Calu3 (cell line): ENCODE measurements around the gene TNFRSF6B. TPM values are rescaled to one million over a fixed set of nuclear protein-coding genes. Genes with fewer than 3 reads are reported as not detected.

Experiments
- BruUV-seq: library from RNA; stranded (reverse); fragments of 400-500 nt; replicated peaks from 2 replicates; lab custom pipeline; 2021; lab: Mats Ljungman, UMichigan
- CTCF ChIA-PET: fragments of 300-600 bp; sonication (Branson Sonifier 250); formaldehyde crosslinking; loops from one replicate; lab custom pipeline; 2022; ENCODE audit warnings: antibody characterized with exemption; lab: Charles Lee
- DNase-seq: peaks from one replicate; pipeline ENCODE4 v3.0.0; 2022
- H3K27ac Mint-ChIP-seq: one replicate; pipeline ENCODE4 v1.8.0; 2022; ENCODE audit warnings: mixed read lengths; ENCODE audit not compliant: unreplicated experiment
- H3K27me3 Mint-ChIP-seq: one replicate; pipeline ENCODE4 v1.8.0; 2022; ENCODE audit warnings: mixed read lengths; ENCODE audit not compliant: unreplicated experiment
- H3K36me3 Mint-ChIP-seq: one replicate; pipeline ENCODE4 v1.8.0; 2022; ENCODE audit warnings: mild to moderate bottlenecking, moderate library complexity, mixed read lengths; ENCODE audit not compliant: insufficient read depth, unreplicated experiment
- H3K4me1 Mint-ChIP-seq: one replicate; pipeline ENCODE4 v1.8.0; 2022; ENCODE audit warnings: mild to moderate bottlenecking, low read depth, mixed read lengths; ENCODE audit not compliant: unreplicated experiment
- H3K4me3 Mint-ChIP-seq: one replicate; pipeline ENCODE4 v1.8.0; 2022; ENCODE audit warnings: mild to moderate bottlenecking, low read depth, moderate library complexity, mixed read lengths; ENCODE audit not compliant: unreplicated experiment
- H3K9me3 Mint-ChIP-seq: one replicate; pipeline ENCODE4 v1.8.0; 2022; ENCODE audit warnings: low read depth, mixed read lengths; ENCODE audit not compliant: unreplicated experiment
- CTCF ChIP-seq: fragments of 200-600 bp; IDR thresholded peaks from one replicate; pipeline ENCODE4 v1.8.0; 2022; ENCODE audit warnings: antibody characterized with exemption; ENCODE audit not compliant: unreplicated experiment
- intact Hi-C: fragments of 100-400 bp; cut with micrococcal nuclease; formaldehyde crosslinking; loops from one replicate; pipeline ENCODE4 v1.10.0; 2022; ENCODE audit not compliant: unreplicated experiment
- total RNA-seq: library from RNA; stranded (reverse); gene quantifications from 2 replicates; pipeline ENCODE4 v1.2.3, GENCODE V29; 2022

TNFRSF6B gene
- total RNA-seq, 1 experiment from 2014 or later: not detected

- intact Hi-C loops: no loop called here
- Mint-ChIP-seq H3K9me3 (no peaks in the 10 kb centered on the region), H3K4me1 (peaks cover 38% of the 10 kb centered on the region), H3K27ac (peak overlapping the region; percentile 91), H3K4me3 (no peak overlapping the region), H3K36me3 (peaks cover 96% of the 10 kb centered on the region), H3K27me3 (no peaks in the 10 kb centered on the region)
- DNase-seq: no peak
- BruUV-seq: no TSS peak
- no peak for TF ChIP-seq CTCF
- CTCF ChIA-PET: no interaction called here
Measured at GRCh38 chr20:63694584-63695423, 1.6 kb upstream of the TNFRSF6B start.

GRCh38 chr20:63695424-63696305 lies 787 bp upstream of the TNFRSF6B start:
- H3K36me3 Mint-ChIP-seq: peaks cover 96% of the 10 kb centered on the region

GRCh38 chr20:63696306-63696627 lies 185 bp upstream of the TNFRSF6B start:
- peak overlapping the region; percentile 63 for H3K27ac Mint-ChIP-seq
- H3K27me3 Mint-ChIP-seq: no peaks in the 10 kb centered on the region

More at GRCh38 chr20:63695424-63696305, 787 bp upstream of the TNFRSF6B start:
- BruUV-seq: no TSS peak
- no peak for TF ChIP-seq CTCF
- H3K27me3 Mint-ChIP-seq: no peaks in the 10 kb centered on the region
- H3K27ac Mint-ChIP-seq: peak overlapping the region; percentile 63
- no peak for DNase-seq
- intact Hi-C loops: no loop called here
- CTCF ChIA-PET: no interaction called here
- no peak overlapping the region for H3K4me3 Mint-ChIP-seq
- H3K4me1 Mint-ChIP-seq: peaks cover 44% of the 10 kb centered on the region
- H3K9me3 Mint-ChIP-seq: no peaks in the 10 kb centered on the region

More at GRCh38 chr20:63696306-63696627, 185 bp upstream of the TNFRSF6B start:
- intact Hi-C loops: no loop called here
- no peak for TF ChIP-seq CTCF
- peaks cover 96% of the 10 kb centered on the region for H3K36me3 Mint-ChIP-seq
- H3K4me1 Mint-ChIP-seq: peaks cover 40% of the 10 kb centered on the region
- DNase-seq: no peak
- H3K9me3 Mint-ChIP-seq: no peaks in the 10 kb centered on the region
- H3K4me3 Mint-ChIP-seq: peak overlapping the region; percentile 30
- CTCF ChIA-PET: no interaction called here
- no TSS peak for BruUV-seq
